Progenitor cell of endocrine pancreas (in vitro differentiated cells): Measurements from ENCODE around the gene KDM2A. TPM values are rescaled to one million over a fixed set of nuclear protein-coding genes. Genes with fewer than 3 reads are reported as not detected.

Experiments
- DNase-seq: peaks from one replicate; pipeline ENCODE4 v3.0.0; 2021; ENCODE audit warnings: low spot score; ENCODE audit not compliant: unreplicated experiment
- H3K27ac Mint-ChIP-seq: 2 replicates; pipeline ENCODE4 v1.8.0; 2021; ENCODE audit warnings: mild to moderate bottlenecking, moderate library complexity, mixed read lengths
- H3K27me3 Mint-ChIP-seq: 2 replicates; pipeline ENCODE4 v1.8.0; 2021; ENCODE audit warnings: mixed read lengths
- H3K36me3 Mint-ChIP-seq: 2 replicates; pipeline ENCODE4 v1.8.0; 2022; ENCODE audit warnings: mixed read lengths; ENCODE audit not compliant: insufficient read depth
- H3K4me1 Mint-ChIP-seq: 2 replicates; pipeline ENCODE4 v1.8.0; 2021; ENCODE audit warnings: low read depth, mixed read lengths
- H3K4me3 Mint-ChIP-seq: 2 replicates; pipeline ENCODE4 v1.8.0; 2021; ENCODE audit warnings: low read depth, mild to moderate bottlenecking, moderate library complexity, mixed read lengths
- H3K9me3 Mint-ChIP-seq: 2 replicates; pipeline ENCODE4 v1.8.0; 2021; ENCODE audit warnings: low read depth, mixed read lengths
- CTCF ChIP-seq: fragments of 200-600 bp; sonication (generic); IDR thresholded peaks from one replicate; pipeline ENCODE4 v1.5.0; 2021; ENCODE audit warnings: antibody characterized with exemption, mild to moderate bottlenecking; ENCODE audit not compliant: unreplicated experiment
- total RNA-seq: library from RNA; stranded (reverse); gene quantifications from 2 replicates; pipeline ENCODE4 v1.2.1, GENCODE V29; 2021

Gene KDM2A
- total RNA-seq, 1 donor from 2014 or later: 108 TPM

GRCh38 chr11:67304511-67305113 is 185.5 kb downstream of the KDM2A start:
- H3K27ac Mint-ChIP-seq: no peak overlapping the region
- DNase-seq: no peak
- TF ChIP-seq CTCF: no peak
- H3K9me3 Mint-ChIP-seq: no peaks in the 10 kb centered on the region
- H3K4me3 Mint-ChIP-seq: peak overlapping the region; percentile 67
- H3K27me3 Mint-ChIP-seq: no peaks in the 10 kb centered on the region
- no peaks in the 10 kb centered on the region for H3K36me3 Mint-ChIP-seq
- peaks cover 10% of the 10 kb centered on the region for H3K4me1 Mint-ChIP-seq

- TF ChIP-seq CTCF: no peak
- H3K4me1 Mint-ChIP-seq: peaks cover 10% of the 10 kb centered on the region
- no peaks in the 10 kb centered on the region for H3K27me3 Mint-ChIP-seq
- no peaks in the 10 kb centered on the region for H3K9me3 Mint-ChIP-seq
- no peaks in the 10 kb centered on the region for H3K36me3 Mint-ChIP-seq
- no peak for DNase-seq
- no peak overlapping the region for H3K27ac Mint-ChIP-seq
- no peak overlapping the region for H3K4me3 Mint-ChIP-seq
Observed at GRCh38 chr11:67306769-67307544, 187.9 kb downstream of the KDM2A start.

GRCh38 chr11:67307545-67308001 is 188.5 kb downstream of the KDM2A start:
- no peak for DNase-seq
- Mint-ChIP-seq H3K9me3 (no peaks in the 10 kb centered on the region), H3K4me1 (peaks cover 8% of the 10 kb centered on the region), H3K36me3 (no peaks in the 10 kb centered on the region), H3K27ac (no peak overlapping the region), H3K27me3 (no peaks in the 10 kb centered on the region), H3K4me3 (no peak overlapping the region)
- no peak for TF ChIP-seq CTCF

Other genes with a start within 250 kb of the KDM2A start
- 25.0 and 26.5 TPM in 2 replicates for gene PC, start 160.9 kb upstream of the KDM2A start, total RNA-seq
- gene C11orf86, start 144.0 kb upstream of the KDM2A start, total RNA-seq: not detected in 2 replicates
- gene SYT12, start 96.1 kb upstream of the KDM2A start, total RNA-seq: 0.20 and 0.22 TPM in 2 replicates
- gene RHOD, start 62.4 kb upstream of the KDM2A start, total RNA-seq: 16.4 and 20.6 TPM in 2 replicates
- 52.9 and 53.0 TPM in 2 replicates for gene GRK2, start 147.2 kb downstream of the KDM2A start, total RNA-seq
- gene ANKRD13D, start 170.0 kb downstream of the KDM2A start, total RNA-seq: 74.9 and 76.0 TPM in 2 replicates
- 48.9 and 56.9 TPM in 2 replicates for gene SSH3, start 184.3 kb downstream of the KDM2A start, total RNA-seq
- 19.8 and 21.1 TPM in 2 replicates for gene POLD4, start 234.3 kb downstream of the KDM2A start, total RNA-seq